Vagina (tissue), 2 donors: ENCODE results near the gene COL16A1. TPM values are rescaled to one million over a fixed set of nuclear protein-coding genes. Genes with fewer than 3 reads are reported as not detected.

Experiments
- DNase-seq, 2 donors: peaks; one replicate each; pipeline ENCODE4 v3.0.0-alpha.2; 2017; ENCODE audit errors: extremely low spot score in 2 of 2
- H3K27ac ChIP-seq: fragments of 200-600 bp; sonication (generic); one replicate; pipeline ENCODE4 v1.5.1; 2019
- H3K27me3 ChIP-seq: fragments of 200-600 bp; sonication (generic); one replicate; pipeline ENCODE4 v1.5.1; 2019
- H3K36me3 ChIP-seq, 2 donors: fragments of 200-600 bp; sonication (generic); one replicate each; pipeline ENCODE4 v1.5.1; 2017 to 2019
- H3K4me1 ChIP-seq: fragments of 200-600 bp; sonication (generic); one replicate; pipeline ENCODE4 v1.5.1; 2019
- H3K4me3 ChIP-seq, 2 donors: fragments of 200-600 bp; sonication (generic); 1 replicate in 1 of 2; 2 replicates in 1 of 2; pipeline ENCODE4 v1.5.1; 2016 to 2019
- H3K9me3 ChIP-seq: fragments of 200-600 bp; sonication (generic); one replicate; pipeline ENCODE4 v1.5.1; 2019
- POLR2A ChIP-seq, 2 donors: fragments of 450-650 bp; IDR thresholded peaks; one replicate each; pipeline ENCODE4 v1.6.1; 2017; ENCODE audit warnings: antibody characterized with exemption in 2 of 2, mild to moderate bottlenecking in 2 of 2, moderate library complexity in 2 of 2
- POLR2AphosphoS5 ChIP-seq, 2 donors: sonication (generic); formaldehyde crosslinking; IDR thresholded peaks; one replicate each; pipeline ENCODE4 v1.9.0; 2017; ENCODE audit warnings: antibody characterized with exemption in 2 of 2, mild to moderate bottlenecking in 2 of 2, low read depth in 1 of 2; ENCODE audit not compliant: insufficient read depth in 1 of 2
- intact Hi-C: fragments of 100-400 bp; cut with DNase I; formaldehyde crosslinking; loops from one replicate; pipeline ENCODE4 v1.15.1; 2023
- total RNA-seq: library from RNA; depleted of rRNA; stranded (reverse); fragments of >200 nt; gene quantifications from one replicate; pipeline ENCODE4 v1.2.3, GENCODE V29; 2016
- TF ChIP-seq, protein P1 (sequence below), 3 experiments: fragments of 450-650 bp in 2 of 3; fragments of 200-600 bp in 1 of 3; sonication (generic) in 1 of 3; IDR thresholded peaks; one replicate each; pipeline ENCODE4 v1.5.1; 2017 to 2019; ENCODE audit warnings: antibody characterized with exemption in 3 of 3, mild to moderate bottlenecking in 2 of 3, moderate library complexity in 2 of 3

COL16A1 gene
- total RNA-seq, 1 donor from 2014 or later = 82.3 TPM

DNA sequence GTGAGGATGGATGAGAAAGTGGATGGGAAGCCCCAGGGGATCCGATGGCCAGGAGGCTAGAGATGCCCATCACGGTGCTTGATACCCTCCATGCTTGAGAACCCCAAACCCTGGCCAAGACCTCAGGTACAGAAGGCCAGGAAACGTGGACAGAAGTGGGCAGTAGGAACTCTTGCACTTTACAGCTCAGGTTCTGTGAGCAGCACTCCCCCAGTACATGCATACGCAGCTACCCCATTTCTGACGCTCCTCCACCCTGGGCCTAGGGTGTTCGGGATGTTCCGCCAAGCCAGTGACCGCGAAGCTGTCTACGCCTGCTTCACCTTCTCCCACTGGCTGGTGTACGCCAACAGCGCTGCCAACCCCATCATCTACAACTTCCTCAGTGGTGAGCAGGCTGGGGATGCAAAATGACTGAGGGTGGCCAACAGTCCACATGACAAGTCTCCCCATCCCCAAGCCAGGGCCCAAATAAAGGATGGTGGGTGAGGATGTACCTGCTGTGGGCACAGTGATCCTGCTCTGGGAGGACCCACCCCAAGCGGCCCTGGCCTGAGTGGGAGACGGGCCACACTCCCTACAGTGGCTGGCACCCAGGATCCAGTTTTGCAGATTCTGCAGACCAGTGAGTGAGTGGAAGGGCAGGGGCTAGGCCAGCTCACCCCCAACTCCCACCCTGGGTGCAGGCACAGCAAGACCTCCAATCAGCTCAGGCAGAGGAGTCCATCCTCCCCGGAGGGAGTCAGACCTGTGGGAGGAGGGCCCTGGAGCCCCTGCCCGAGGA is 78.9 kb downstream of the COL16A1 start:
- TF ChIP-seq POLR2AphosphoS5 (IDR thresholded peaks at IDR 0.05; ENCODE audit: insufficient read depth in 1 of 2, low read depth in 1 of 2) (no peak), POLR2A (IDR thresholded peaks at IDR 0.05) (no peak)
- TF ChIP-seq, protein P1, sequence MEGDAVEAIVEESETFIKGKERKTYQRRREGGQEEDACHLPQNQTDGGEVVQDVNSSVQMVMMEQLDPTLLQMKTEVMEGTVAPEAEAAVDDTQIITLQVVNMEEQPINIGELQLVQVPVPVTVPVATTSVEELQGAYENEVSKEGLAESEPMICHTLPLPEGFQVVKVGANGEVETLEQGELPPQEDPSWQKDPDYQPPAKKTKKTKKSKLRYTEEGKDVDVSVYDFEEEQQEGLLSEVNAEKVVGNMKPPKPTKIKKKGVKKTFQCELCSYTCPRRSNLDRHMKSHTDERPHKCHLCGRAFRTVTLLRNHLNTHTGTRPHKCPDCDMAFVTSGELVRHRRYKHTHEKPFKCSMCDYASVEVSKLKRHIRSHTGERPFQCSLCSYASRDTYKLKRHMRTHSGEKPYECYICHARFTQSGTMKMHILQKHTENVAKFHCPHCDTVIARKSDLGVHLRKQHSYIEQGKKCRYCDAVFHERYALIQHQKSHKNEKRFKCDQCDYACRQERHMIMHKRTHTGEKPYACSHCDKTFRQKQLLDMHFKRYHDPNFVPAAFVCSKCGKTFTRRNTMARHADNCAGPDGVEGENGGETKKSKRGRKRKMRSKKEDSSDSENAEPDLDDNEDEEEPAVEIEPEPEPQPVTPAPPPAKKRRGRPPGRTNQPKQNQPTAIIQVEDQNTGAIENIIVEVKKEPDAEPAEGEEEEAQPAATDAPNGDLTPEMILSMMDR (IDR thresholded peaks at IDR 0.05) = no peak
- H3K36me3 ChIP-seq = peaks cover 0 to 25% of the 10 kb centered on the region in 2 donors
- H3K27ac ChIP-seq = no peak overlapping the region
- H3K4me3 ChIP-seq = no peak overlapping the region
- no peaks in the 10 kb centered on the region for H3K9me3 ChIP-seq
- intact Hi-C loops = no loop called here
- no peaks in the 10 kb centered on the region for H3K27me3 ChIP-seq
- no peak for DNase-seq
- H3K4me1 ChIP-seq = peaks cover 27% of the 10 kb centered on the region

DNA sequence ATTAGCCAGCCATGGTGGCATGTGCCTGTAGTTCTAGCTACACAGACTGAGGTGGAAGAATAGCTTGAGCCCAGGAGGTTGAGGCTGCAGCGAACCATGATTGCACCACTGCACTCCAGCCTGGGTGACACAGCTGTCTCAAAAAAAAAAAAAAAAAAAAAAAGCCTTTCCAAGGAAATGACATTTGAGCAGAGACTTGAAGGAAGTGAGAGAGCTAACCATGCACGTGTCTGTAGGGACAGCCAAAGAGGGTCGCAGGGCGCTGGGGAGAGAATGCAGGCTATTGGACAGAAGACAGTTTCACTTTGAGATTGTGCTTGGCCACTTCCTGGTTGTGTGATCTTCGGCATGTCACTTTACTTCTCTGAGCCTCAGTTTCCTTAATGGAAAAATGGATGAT is 79.5 kb downstream of the COL16A1 start:
- Histone ChIP-seq H3K4me1 (peaks cover 27% of the 10 kb centered on the region), H3K9me3 (no peaks in the 10 kb centered on the region), H3K27me3 (no peaks in the 10 kb centered on the region), H3K27ac (no peak overlapping the region), H3K4me3 (no peak overlapping the region), H3K36me3 (peaks cover 0 to 19% of the 10 kb centered on the region in 2 donors)
- intact Hi-C loops = no loop called here
- TF ChIP-seq, protein P1 (IDR thresholded peaks at IDR 0.05) = no peak
- no peak for TF ChIP-seq POLR2AphosphoS5 (IDR thresholded peaks at IDR 0.05; ENCODE audit: insufficient read depth in 1 of 2, low read depth in 1 of 2)
- no peak for TF ChIP-seq POLR2A (IDR thresholded peaks at IDR 0.05)
- DNase-seq = no peak

DNA sequence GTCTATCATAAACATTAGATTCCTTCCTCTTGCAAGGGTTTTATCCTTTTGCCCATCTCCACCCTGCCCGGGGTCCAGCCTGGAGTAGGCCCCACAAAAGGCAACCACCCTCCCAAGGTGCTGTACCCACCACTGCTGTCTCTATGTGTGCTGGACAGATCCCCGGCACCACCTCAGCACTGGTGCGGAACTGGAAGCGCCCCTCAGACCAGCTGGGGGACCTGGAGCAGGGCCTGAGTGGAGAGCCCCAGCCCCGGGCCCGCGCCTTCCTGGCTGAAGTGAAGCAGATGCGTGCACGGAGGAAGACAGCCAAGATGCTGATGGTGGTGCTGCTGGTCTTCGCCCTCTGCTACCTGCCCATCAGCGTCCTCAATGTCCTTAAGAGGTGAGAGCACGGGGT is 80.5 kb downstream of the COL16A1 start:
- Histone ChIP-seq H3K36me3 (peaks cover 0 to 10% of the 10 kb centered on the region in 2 donors), H3K4me1 (peaks cover 19% of the 10 kb centered on the region), H3K27me3 (no peaks in the 10 kb centered on the region), H3K4me3 (no peak overlapping the region), H3K27ac (no peak overlapping the region), H3K9me3 (no peaks in the 10 kb centered on the region)
- intact Hi-C loops = no loop called here
- no peak for DNase-seq
- TF ChIP-seq POLR2AphosphoS5 (IDR thresholded peaks at IDR 0.05; ENCODE audit: insufficient read depth in 1 of 2, low read depth in 1 of 2) (no peak), POLR2A (IDR thresholded peaks at IDR 0.05) (no peak)
- TF ChIP-seq, protein P1 (IDR thresholded peaks at IDR 0.05) = no peak

DNA sequence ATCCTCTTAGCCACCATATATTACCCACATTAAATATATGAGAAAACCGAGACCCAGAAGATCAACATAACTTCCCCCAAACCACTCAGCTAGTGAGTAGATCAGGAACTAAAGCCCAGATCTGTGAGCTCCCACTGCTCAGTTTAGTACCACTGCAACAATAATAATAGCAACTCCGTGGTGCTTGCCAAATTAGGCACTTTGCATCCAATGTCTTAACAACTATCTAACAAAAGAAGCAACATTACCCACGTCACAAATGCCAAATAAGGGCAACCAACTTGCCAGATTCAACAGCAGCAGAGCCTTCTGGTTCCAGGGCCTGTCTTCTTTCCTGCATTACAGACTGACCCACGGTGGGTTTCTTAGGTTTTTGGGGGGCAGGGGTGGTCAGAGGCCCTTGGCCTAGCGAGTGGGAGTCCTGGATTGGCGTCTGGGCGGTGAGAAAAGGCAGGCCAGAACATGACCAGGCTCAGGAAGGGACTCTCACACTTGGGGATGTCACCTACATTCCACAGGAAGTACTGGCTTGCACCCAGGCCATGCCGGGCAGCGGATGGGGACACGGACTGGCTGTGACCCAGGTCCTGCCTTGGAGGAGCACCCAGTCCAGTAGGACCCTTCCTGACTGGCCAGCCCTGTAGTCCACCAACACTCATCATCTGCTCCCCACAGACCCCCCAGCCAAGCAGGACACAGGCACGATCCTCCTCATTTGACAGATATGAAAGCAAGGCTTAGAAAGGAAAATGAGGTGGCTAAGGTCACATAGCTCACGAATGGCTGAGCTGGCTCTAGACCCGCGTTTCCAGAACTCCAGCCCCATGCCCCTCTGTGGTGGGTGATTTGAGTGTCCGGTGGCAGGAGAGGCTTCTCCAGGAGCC is 81.7 kb downstream of the COL16A1 start:
- Histone ChIP-seq H3K4me1 (peaks cover 18% of the 10 kb centered on the region), H3K4me3 (no peak overlapping the region), H3K27me3 (no peaks in the 10 kb centered on the region), H3K36me3 (no peaks in the 10 kb centered on the region), H3K9me3 (no peaks in the 10 kb centered on the region), H3K27ac (no peak overlapping the region)
- TF ChIP-seq, protein P1 (IDR thresholded peaks at IDR 0.05) = no peak
- TF ChIP-seq POLR2A (IDR thresholded peaks at IDR 0.05) = no peak
- TF ChIP-seq POLR2AphosphoS5 (IDR thresholded peaks at IDR 0.05; ENCODE audit: insufficient read depth in 1 of 2, low read depth in 1 of 2) = no peak
- intact Hi-C loops = no loop called here
- no peak for DNase-seq
